ENCODE results near the gene CDKN1C.

DNA sequence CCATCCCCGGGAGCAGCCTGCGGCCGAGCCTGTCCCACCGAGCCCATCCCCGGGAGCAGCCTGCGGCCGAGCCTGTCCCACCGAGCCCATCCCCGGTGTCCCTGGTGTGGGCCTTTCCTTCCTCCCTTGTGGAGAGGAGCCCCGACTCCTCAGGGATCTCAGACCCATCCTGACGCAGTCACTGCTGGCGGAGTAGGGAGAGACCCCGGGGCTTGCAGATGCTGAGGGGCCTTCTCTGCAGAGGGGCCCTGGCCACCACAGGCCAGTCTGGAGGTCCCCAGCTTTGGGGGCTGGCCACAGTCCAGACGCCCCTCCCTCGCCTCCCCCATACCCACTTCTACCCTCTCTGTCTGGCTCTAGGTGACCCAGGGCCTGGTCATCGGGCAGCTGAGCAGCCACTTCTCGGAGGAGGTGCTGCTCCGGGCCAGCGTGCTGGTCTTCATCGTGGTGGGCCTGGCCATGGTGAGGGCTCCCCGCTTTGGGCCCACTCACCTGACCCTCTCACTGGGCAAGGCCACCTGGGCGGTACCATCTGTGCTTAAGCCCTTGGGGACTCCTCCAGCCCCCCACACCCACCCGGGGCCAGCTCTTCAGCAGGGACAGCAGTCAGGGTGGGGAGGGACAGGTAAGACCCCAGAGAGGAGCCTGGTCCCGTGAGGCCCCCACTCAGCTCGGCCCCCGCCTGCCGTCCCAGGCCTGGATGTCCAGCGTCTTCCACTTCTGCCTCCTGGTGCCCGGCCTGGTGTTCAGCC is 36.3 kb upstream of the CDKN1C start:
- TF ChIP-seq CTCF (conservative IDR thresholded peaks at IDR 0.05 in 1 of 2, IDR thresholded peaks at IDR 0.05 in 1 of 2; ENCODE audit: low read depth in 1 of 2, low read length in 2 of 2) (no peak), EZH2 (IDR thresholded peaks at IDR 0.05; ENCODE audit: low read length, missing control alignments) (no peak)

All from fibroblast of lung (primary cell).